TTC549 (cell line): Measurements from ENCODE around the gene ROR2.

Experiments
- FAIRE-seq: peaks from 2 replicates; lab custom pipeline; 2012; peaks lifted over from hg19 to GRCh38; lab: Jason Lieb, UNC

Gene ROR2

DNA sequence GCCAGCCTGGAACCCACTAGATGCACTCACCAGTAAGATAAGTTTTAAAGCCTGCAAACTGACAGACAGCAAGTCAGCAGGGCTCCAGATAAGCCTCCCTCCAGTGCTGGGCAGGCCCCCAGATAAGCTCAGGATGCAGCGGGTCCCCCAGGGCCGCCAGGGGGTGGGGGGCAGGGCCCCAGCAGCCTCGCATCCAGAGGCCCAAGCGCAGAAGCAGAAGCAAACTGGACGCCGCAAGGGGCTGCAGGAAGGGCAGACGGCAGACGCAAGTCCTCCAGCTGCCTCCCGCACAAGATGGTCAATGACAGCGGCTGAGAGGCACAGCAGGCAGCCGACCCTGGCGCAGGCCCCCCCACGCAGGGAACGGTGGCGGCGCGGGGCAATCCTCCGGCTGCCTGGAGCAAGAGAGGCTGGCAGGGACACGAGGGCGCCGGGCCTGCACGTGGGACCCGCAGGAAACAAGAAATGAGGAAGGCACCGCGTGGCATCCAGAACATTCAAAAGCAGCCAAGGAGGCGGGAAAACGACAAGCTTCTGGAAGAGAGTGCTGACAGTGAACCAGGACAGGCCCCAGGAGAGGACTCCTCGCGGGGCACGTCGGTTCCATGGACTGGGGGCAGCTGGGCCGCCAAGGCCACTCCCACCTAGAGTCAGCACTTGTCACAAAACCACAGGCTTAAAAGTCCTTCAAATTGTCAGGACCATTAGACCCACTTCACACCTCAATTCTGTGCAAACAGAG, 49.8 kb downstream of the ROR2 start:
- FAIRE-seq, result no peak

DNA sequence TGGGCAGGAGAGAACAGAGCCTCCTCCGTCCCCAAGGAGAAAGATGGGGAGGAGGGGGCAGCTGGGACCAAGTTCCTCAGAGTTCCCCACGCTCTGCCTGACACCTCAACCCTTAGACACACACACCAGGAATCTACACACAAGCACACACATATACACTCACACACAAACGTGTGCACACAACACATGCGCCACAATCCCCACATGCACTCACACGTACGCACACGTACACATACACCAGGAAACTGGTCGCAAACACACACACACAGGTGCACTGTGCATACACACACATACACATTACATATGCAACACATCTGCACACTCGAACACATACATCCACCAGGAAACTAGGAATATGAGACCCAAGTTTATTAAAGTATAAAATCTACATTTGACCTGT, 50.4 kb downstream of the ROR2 start:
- no peak for FAIRE-seq

DNA sequence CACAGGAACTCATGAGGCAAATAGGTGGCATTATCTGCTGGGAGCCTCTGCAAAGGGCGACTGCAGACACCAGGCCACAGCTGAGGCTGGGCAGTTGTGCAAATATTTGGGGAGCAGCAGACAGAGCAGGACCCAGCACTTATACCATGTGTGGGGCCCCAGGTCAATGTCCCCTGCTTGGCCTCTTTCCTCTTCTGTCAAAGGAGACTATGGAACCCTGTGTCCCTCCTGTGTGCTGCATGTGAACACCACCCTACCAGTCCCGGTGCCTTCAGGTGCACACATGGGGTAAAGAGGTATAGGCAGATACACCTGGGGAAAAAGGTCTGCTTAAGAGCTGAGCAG, 50.8 kb downstream of the ROR2 start:
- FAIRE-seq, result no peak

DNA sequence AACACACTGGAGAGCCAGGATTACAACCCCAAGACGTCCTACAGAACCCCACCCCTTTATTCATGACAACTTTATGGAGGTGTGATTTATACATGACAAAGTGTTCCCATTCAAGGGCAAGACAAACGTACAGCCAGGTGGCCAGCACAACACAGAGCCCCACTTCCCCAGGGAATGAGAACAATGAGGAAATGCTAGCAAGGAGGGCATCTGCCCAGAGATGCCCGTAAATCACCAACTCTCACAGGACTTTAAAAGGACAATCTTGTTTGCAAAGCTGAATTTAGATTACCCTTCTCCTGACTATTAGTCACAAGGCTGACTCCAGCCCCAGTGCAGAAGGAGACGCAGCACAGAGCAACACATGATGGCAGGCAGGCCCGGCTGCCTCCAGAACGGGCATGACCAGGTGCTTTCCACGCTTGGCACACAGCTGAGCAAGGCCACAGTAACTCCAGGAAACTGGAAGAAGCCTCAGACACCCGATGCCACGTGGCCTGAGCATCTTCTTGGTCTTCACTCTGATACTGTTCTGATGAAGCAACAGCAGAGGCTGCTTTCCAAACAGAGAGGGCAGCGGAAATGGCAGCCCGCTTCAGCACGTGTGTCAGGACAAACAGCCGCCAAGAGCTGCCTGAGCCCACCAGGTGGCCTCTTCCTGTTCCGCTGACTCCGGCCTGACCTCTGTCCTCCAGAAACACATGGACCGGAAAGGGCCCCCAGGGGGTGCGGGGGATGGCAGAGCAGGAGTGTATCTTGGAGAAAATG, 51.4 kb downstream of the ROR2 start:
- no peak for FAIRE-seq

DNA sequence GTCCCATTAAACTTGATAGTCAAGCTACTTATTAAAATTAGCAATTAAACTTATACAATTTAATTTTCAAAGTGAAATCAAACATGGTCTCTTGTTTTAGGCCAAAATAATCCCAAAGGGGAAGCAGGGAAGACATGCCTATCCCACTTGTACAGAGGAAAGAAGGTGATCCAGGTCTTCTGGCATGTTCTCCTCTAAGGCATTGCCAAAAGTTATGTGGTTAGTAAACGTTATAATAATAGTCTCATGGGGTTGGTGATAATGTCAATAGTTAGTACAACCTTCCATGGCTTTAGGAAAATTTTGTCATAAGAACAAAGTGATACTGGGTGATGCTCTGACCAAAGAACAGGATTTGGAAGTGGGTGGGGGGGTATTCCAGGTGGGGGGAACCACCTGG, 52.8 kb downstream of the ROR2 start:
- no peak for FAIRE-seq

DNA sequence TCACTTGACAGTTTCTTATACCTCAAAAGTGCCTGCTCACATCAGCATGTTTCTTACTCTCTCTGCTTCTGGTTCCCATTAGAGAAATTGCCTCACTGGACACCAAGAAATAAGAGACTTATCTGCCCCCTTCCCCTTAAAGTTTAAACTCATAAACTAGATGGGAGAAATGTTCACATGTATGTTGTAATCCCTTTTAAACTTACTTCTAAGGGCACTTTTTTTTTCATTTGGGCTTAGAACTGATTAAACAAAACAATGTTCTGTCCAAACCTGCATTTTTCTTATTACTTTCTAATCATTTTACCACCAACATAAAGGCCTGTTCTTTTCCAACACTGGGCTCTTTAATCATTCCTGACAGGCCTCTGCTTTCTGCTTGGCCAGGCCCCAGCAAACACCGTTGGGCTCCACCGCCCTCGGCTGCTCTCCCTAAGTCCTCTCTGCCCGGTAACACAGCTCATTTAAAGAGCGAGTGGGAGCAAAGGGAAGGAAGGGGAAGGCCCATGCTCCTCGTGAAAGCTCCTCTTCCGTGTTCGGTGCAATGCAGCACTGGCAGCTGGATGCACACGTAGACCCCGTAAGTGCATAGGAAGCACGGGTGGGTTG, 53.4 kb downstream of the ROR2 start:
- no peak for FAIRE-seq

DNA sequence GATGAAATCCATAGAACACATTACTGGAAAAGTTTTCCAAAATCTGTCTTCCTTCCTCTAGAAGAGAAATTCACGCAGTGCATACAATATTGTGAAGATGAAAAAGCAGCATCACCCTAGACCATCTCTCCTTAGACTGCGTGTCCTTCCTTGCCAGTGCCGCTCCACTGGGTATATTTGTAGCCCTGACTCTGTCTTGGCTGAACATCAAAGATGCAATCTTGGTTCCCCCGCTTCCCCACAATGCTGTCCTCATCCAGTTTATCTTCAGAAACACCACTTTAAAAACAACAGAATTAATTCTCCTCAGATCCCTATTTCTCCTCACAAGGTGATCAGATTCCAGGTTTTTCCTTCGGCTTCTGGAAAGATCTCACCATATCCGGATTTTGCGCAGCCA, 53.9 kb downstream of the ROR2 start:
- FAIRE-seq, result no peak

DNA sequence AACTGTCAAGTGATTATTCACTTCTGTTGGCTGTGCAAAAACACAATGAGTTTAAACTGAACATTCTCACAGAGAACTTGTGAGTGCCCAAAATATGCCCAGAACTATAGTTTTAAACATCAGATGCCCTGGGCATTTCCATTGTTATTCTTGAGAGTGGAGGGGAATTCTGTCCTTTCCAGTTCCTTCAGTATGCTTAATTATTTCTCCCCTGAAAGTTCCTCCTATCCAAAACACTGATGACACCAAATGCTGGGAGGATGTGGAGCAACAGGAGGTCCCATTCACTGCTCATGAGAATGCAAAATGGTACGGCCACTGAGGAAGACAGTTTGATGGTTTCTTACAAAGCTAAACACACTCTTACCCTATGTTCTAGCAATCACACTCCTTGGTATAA, 55.5 kb downstream of the ROR2 start:
- no peak for FAIRE-seq

DNA sequence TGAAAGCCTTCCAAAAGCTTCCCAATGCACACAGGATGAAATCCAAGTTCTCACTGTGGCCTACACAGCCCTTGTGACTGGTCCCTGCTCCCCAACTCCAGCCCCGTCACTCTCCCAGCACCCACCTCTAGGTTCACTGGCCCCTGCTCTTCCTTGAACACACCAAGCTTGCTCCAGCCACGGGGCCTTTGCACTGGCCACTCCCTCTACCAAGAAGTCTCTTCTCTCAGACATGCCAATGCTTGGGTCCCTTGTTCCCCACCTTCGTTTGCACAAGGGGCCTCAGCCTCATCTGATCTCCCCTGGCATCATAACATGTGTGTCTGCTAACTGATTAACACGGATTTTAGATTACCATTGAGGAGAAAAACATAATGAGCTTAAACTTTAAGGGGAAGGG, 56.0 kb downstream of the ROR2 start:
- FAIRE-seq, result no peak

DNA sequence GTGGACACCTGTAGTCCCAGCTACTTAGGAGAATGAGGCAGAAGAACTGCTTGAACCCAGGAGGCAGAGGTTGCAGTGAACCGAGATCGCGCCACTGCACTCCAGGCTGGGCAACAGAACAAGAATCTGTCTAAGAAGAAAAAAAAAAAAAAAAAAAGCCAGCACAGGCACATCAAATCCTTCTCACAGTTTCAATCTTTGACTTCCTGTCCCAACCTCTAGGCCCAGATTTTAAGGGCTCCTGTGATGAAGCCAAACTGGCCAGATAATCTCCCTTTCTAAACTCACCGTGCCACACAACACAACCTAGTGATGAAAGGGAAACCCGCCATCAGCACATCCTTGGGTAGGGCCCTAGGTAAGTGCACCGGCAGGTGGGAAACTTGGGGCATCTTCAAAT, 58.1 kb downstream of the ROR2 start:
- no peak for FAIRE-seq

DNA sequence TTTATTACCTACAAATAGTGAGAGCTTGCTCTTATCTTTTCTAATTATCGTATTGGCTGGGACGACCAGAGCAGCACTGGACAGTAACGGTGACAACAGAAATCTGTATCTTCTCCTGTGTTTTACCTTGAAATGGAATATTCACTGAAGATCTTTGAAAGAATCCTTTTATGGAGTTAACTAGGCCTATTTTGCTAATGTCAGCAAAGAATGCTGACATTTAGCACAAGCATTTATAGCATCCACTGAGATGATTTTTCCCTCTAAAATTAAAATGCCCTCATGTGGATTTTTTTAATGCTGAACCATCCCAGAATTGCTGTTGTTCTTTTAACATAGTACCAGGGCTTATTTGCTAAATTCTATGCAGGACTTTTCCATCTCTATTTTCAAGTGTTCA, 59.4 kb downstream of the ROR2 start:
- FAIRE-seq, result no peak

DNA sequence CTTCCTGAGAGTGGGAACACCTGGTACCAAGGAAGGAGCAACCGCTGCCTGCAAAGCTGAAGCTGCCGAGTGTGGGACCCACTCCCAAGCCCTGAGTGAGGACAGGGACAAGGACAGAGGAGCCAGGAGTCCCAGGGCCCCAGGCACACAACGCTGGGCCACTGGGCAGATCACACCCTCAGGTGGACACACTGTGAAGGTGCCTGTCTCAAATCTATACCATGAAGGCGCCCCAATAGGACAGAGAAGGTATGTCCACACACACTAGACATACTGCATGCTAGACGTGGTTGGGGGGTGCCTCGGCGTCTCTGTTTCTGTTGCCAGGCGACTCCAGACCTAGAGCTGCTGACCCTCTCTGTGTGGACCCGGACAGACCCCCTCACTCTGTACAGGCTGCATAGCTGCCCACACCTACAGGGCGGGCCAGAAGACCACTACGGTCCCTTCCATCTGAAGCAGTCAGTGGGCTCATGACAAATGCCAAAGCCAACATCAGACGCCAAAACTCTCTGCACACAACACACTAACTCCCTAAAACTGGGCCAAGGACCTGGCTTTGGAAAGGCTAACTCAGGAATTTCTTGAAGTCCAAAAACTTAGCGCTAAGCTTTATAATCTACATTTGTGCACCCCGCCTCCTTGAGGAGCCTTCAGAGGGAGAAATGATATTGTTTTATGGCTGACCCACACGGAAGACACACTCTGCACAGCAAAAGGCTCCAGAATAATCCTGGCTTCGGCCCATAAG, 60.7 kb downstream of the ROR2 start:
- FAIRE-seq, result no peak

DNA sequence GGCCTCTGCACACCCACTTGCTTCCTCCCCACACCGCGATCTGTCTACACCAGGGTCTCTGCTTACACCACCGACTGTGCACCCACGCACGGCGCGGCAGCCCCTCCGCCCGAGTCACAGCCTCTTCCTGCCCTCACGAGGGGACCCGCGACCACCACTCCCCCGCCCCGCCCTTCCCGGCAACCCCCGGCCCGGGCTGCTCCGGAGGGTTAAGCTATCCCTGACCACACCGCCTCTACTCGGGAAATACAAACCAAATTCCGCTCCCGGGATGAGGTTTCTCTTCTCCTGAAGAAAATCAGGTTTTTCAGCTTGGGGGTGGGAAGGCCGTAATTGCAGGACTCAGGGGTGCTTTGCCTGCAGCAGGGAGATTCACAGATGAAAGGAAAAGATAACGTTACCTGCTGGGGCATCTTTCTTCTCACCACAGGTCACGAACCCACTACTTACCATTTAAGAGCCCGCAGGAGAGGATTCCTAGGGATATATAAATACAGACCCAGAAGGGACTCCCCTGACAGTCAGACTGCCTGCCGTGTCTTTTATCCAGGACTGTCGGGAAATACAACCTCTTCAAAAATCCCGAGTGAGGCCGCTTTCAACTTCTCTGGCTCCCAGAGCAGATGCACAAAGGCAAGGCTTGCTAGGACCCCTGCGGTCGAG, 63.5 kb downstream of the ROR2 start:
- no peak for FAIRE-seq

DNA sequence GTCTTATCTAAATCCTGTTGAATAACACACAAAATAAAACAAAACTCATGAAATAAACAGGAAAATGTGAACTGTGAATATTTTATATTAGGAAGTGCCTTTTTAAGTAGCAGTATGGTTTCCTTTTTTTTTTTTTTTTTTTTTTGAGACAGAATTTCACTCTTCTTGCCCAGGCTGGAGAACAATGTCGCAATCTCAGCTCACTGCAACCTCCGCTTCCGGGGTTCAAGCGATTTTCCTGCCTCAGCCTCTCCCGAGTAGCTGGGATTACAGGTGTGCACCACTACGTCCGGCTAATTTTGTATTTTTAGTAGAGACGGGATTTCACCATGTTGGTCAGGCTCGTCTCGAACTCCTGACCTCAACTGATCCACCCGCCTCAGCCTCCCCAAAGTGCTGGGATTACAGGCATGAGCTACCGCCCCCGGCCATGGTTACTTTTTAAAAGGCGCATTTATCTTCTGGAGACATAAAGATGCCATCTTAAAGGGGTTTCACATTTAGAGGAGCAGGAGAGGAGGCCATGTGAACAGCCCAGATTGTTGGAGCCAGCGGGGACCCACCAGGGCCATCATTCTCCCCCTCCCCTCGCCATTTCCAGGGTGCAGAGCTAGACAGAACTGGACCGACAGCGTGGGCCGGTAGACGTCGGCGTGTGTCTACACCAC, 64.1 kb downstream of the ROR2 start:
- no peak for FAIRE-seq

DNA sequence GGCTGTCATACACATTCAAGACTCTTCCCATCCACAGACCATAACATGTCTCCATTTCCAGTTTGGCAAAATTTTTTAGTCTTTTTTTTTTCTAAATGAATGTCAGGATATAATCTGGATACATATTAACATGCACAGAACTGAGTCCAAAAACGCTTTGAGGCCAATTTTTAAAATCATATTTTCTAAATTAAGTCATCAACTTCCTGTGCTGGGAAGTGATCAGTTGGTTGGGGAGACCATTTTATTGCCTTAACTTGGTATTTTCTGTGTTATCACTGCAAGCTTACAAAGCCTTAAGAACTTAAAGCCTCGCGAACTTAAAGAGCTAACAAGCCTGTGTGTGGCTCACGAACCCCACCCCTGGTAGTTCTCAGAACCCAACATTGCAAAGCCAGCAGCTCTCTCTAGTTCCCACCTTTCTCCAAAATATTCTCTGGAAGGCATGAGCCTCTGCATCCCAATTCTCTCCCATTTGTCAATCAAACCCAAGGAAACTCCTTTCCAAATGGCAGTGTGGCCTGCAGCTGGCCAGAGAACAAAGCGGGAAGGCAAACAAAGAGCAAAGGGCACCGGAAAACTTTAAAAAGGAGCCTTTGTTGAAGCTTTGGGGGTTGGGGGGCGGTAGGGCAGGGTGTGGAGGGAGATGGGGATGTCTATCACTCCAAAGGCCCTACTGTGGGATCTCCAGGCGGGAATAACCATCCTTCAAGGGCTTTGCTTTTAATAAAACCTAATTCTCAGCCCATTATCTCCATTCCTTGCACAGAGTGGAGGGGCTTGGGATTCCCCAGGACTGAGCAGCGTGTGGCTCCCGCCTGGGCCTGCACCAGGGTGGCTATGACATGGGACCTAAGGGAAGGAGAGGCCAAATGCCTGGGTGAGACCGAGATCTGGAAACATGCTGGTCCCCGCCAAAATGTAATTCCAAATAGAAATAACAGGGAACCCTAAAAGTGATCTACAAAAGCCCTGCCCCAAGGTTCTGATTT, 65.0 kb downstream of the ROR2 start:
- FAIRE-seq, result no peak

DNA sequence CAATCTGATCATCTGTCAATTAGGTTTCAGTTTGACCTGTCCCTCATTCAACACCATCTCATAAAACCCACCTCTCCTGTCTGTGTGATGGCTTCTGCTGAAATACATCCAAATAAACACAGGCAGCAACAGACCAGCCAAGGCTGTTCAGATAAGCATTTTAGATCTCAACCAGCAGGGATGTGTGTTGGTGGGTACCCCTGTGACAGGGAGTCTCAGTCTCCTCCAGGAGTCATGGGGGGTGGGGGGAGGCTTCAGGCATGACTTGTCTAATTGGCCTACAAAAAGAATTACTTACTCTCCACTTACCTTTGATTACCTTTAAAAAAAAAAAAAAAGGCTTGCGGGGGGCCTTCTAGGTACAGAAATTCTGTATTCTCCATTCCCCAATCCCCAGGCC, 65.9 kb downstream of the ROR2 start:
- no peak for FAIRE-seq

DNA sequence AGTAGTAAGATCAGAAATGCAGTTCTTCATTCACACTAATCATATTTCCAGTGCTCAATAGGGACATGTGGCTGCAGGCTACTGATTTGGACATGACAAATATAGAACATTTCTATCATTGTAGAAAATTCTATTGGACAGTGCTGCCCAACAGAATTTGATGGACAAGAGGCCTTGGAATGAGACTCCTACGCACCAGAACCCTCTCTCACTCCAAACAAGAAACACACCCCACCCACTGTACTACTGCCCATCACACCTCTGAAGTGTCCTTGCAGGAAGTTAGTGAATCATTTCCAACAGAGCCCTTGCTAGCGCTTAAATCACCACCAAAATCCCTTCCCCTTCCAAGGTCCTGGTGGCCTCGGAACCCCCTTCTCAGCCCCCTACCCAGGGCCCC, 66.5 kb downstream of the ROR2 start:
- FAIRE-seq, result no peak

DNA sequence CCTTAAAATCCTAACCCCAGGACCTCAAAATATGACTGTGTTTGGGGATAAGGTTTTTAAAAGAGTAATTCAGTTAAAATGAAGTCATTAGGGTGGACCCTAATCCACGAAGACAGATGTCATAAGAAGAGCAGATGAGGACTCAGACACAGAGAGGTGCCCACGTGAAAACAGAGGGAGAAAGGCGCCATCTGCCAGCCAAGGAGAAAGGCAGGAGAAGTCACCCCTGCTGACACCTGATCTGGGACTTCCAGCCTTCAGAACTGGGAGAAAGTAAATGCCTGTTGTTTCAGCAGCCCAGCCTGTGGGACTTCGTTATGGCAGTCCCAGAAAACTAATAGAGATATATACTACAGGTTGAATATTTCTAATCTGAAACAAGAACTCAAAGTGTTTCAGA, 67.4 kb downstream of the ROR2 start:
- no peak for FAIRE-seq

DNA sequence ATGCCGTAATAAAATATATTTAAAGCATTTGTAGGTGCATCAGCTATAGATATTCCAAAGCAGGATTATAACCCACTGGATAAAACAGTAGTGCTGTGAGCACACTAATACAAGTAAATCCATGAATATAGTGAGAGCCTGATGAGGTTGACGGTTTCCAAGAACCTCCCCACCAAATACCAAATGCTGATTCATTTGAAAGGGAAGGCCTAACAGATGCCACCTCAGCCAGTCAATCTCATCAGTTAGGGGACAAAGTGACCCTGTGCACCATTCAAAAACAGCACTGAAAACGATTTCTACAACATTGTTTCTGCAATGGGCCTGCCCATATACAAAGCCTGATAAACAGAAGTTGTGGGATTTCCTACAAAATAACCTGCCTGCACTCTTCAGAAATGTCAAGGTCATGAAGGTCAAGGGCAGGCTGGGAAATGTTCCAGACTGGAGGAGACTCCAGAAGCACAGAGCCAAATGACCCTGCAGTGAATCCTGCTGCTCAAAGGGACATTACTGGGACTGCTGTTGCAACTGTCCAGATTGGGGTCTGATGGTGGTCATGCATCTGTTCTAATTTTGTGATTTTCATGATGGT, 69.6 kb downstream of the ROR2 start:
- FAIRE-seq, result no peak

DNA sequence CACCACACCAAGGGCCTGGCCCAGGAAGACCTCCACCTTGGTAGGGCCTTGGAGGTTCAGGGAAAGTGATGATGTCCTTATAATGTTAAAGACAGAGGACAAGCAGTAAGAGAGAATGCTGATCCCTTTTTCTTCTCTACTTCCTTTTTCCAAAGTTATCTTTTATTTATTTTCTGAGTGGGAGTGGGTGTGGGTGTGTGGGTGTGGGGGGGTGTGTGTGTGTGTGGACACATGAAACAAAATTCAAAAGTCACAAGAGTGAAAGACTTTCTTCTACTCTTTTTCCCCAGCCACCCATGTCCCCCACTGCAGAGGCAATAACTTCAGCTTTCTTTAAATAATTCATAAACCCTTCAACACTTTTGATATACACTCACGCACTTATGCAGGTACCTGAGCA, 70.8 kb downstream of the ROR2 start:
- no peak for FAIRE-seq
